RWPE2 (cell line): Measurements from ENCODE around the gene DPF3.

Source experiments
- ATAC-seq: fragments of 200-7000 bp; cut with Tn5 transposase; 3 replicates; pipeline ENCODE4 v1.9.1; 2021; ENCODE audit warnings: low read depth
- DNase-seq: peaks from one replicate; pipeline ENCODE4 v3.0.0-alpha.2; 2020; ENCODE audit warnings: low spot score
- H3K27ac ChIP-seq: fragments of 450-650 bp; 2 replicates; pipeline ENCODE4 v1.5.1; 2017; ENCODE audit warnings: mild to moderate bottlenecking; ENCODE audit not compliant: poor library complexity, severe bottlenecking
- H3K27me3 ChIP-seq: fragments of 250-450 bp; sonication (Bioruptor Pico); 2 replicates; pipeline ENCODE4 v1.5.1; 2021; ENCODE audit warnings: mild to moderate bottlenecking, moderate library complexity; ENCODE audit not compliant: insufficient read depth, poor library complexity, severe bottlenecking
- H3K36me3 ChIP-seq: fragments of 250-450 bp; sonication (Bioruptor Pico); 2 replicates; pipeline ENCODE4 v1.5.1; 2020; ENCODE audit warnings: low read depth, mild to moderate bottlenecking, moderate library complexity
- H3K4me1 ChIP-seq: fragments of 250-450 bp; sonication (Bioruptor Pico); 2 replicates; pipeline ENCODE4 v1.5.1; 2021; ENCODE audit warnings: mild to moderate bottlenecking, moderate library complexity; ENCODE audit not compliant: insufficient read depth, poor library complexity, severe bottlenecking
- H3K4me3 ChIP-seq: fragments of 250-450 bp; sonication (Bioruptor Pico); 2 replicates; pipeline ENCODE4 v1.5.1; 2021; ENCODE audit warnings: mild to moderate bottlenecking, moderate library complexity; ENCODE audit not compliant: severe bottlenecking
- H3K9me3 ChIP-seq: fragments of 250-450 bp; sonication (Bioruptor Pico); 2 replicates; pipeline ENCODE4 v1.5.1; 2021; ENCODE audit warnings: mild to moderate bottlenecking, moderate library complexity; ENCODE audit not compliant: severe bottlenecking
- CTCF ChIP-seq: fragments of 450-650 bp; IDR thresholded peaks from one replicate; pipeline ENCODE4 v1.5.1; 2017; ENCODE audit warnings: mild to moderate bottlenecking, moderate library complexity; ENCODE audit not compliant: poor library complexity, severe bottlenecking

Gene DPF3

DNA sequence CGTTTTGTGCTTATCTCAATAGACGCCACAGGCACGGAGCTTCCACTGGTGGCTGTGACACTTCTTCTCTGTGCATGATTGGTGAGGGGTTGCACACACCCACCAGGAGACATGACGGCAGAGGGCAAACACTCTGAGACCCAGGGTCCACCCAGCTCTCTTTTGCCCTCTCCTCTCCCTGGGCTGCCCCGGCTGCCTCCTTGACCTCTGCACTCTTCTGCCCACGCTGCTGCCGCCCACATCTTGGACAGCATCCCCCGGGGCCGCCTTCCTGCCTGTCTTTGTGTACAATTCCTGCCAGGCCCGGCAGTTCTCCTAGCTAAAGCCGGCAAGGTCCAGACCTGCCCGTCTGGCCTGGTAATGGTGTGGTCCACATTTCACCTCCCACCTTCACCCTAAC, 44.7 kb downstream of the DPF3 start:
- Histone ChIP-seq H3K27me3 (peaks cover 3% of the 10 kb centered on the region), H3K27ac (no peak overlapping the region), H3K9me3 (no peaks in the 10 kb centered on the region), H3K36me3 (no peaks in the 10 kb centered on the region), H3K4me3 (no peak overlapping the region), H3K4me1 (no peaks in the 10 kb centered on the region)
- ATAC-seq: no peak
- TF ChIP-seq CTCF: no peak
- DNase-seq: no peak

- no peak for DNase-seq
- TF ChIP-seq CTCF: no peak
- ATAC-seq: peak; percentile 56; the same call in 1 of the 3 replicates
- Histone ChIP-seq H3K4me1 (no peaks in the 10 kb centered on the region), H3K36me3 (no peaks in the 10 kb centered on the region), H3K27ac (no peak overlapping the region), H3K9me3 (no peaks in the 10 kb centered on the region), H3K4me3 (no peak overlapping the region), H3K27me3 (peaks cover 3% of the 10 kb centered on the region)
These were observed 46.2 kb downstream of the DPF3 start for GRCh38 chr14:72847721-72848120.

DNA sequence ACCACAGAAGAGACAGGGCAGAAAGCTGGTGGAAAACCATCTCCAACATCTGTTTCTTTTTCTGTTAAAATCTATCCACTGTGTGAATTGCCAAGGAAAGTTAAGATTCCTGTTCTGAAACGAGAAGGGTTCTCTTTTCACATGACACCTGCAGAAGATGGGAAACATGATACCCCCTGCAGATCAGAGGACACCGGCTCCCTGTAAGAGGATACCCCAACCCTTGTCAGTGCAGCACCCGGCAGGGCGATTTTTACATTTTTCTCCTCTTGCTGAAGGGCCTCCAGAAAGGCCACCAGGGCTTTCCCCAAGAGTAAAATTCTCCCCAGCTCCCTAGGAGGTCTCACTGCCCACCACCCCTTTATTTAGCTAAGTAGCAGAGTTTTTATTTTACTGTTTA, 48.2 kb downstream of the DPF3 start:
- no peak overlapping the region for H3K27ac ChIP-seq
- no peaks in the 10 kb centered on the region for H3K4me1 ChIP-seq
- H3K36me3 ChIP-seq: no peaks in the 10 kb centered on the region
- ATAC-seq (no peak), DNase-seq (no peak)
- H3K9me3 ChIP-seq: no peaks in the 10 kb centered on the region
- TF ChIP-seq CTCF: no peak
- H3K27me3 ChIP-seq: no peaks in the 10 kb centered on the region
- no peak overlapping the region for H3K4me3 ChIP-seq

DNA sequence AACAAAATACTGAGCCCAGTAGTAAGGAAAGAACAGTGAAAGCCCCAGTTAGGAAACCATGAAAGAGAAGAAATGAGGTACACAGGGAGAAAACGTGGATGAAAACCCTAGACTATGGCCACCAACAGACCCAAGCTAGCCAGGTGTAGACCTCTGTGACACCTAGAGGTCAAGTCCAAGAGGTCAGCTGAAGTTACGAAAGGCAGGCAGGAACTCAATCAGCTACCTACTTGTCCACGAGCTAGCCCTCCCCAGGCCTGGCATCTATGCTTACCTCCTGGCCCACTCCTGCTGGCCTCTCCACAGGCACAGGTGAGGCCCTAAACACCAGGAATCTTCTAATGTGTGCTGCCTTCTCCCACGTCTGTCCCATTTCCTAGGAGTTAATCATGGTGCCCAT, 48.7 kb downstream of the DPF3 start:
- H3K4me1 ChIP-seq: no peaks in the 10 kb centered on the region
- H3K4me3 ChIP-seq: no peak overlapping the region
- no peak overlapping the region for H3K27ac ChIP-seq
- H3K36me3 ChIP-seq: no peaks in the 10 kb centered on the region
- no peak for TF ChIP-seq CTCF
- no peak for DNase-seq
- H3K9me3 ChIP-seq: no peaks in the 10 kb centered on the region
- ATAC-seq: no peak
- H3K27me3 ChIP-seq: no peaks in the 10 kb centered on the region

- Histone ChIP-seq H3K4me1 (no peaks in the 10 kb centered on the region), H3K27me3 (no peaks in the 10 kb centered on the region), H3K9me3 (no peaks in the 10 kb centered on the region), H3K27ac (no peak overlapping the region), H3K4me3 (no peak overlapping the region), H3K36me3 (no peaks in the 10 kb centered on the region)
- DNase-seq (no peak), ATAC-seq (peak; percentile 42; the same call in 1 of the 3 replicates)
- no peak for TF ChIP-seq CTCF
These were observed 49.4 kb downstream of the DPF3 start for GRCh38 chr14:72844524-72844923.
